Esophagus muscularis mucosa (tissue), 4 donors: ENCODE measurements around the gene LBX1. TPM values are rescaled to one million over a fixed set of nuclear protein-coding genes. Genes with fewer than 3 reads are reported as not detected.
"Not testable (repeated sequence)": the region's sequence is repeated elsewhere in the genome, so short reads cannot be mapped to it uniquely, and the experiment has no call there.

ENCODE experiments used
- DNase-seq: peaks from one replicate; pipeline ENCODE4 v3.0.0-alpha.2; 2017; ENCODE audit errors: extremely low spot score
- H3K27ac ChIP-seq, 4 donors: fragments of 200-600 bp; sonication (generic); replicated peaks in 1 of 4; 1 replicate in 3 of 4; 2 replicates in 1 of 4; pipeline ENCODE4 v1.5.1; 2016 to 2019; ENCODE audit warnings: mild to moderate bottlenecking in 1 of 4
- H3K27me3 ChIP-seq, 4 donors: fragments of 200-600 bp; sonication (generic); one replicate each; pipeline versions ENCODE4 v1.5.1 to v1.6.0; 2016 to 2019
- H3K36me3 ChIP-seq, 4 donors: fragments of 200-600 bp; sonication (generic); one replicate each; pipeline ENCODE4 v1.5.1; 2016 to 2019
- H3K4me1 ChIP-seq, 4 donors: fragments of 200-600 bp; sonication (generic); one replicate each; pipeline ENCODE4 v1.5.1; 2016 to 2019
- H3K4me3 ChIP-seq, 4 donors: fragments of 200-600 bp; sonication (generic); 1 replicate in 2 of 4; 2 replicates in 2 of 4; pipeline ENCODE4 v1.5.1; 2016 to 2019; ENCODE audit warnings: mild to moderate bottlenecking in 4 of 4, moderate library complexity in 1 of 4
- H3K9me3 ChIP-seq, 4 donors: fragments of 200-600 bp; sonication (generic); 1 replicate in 3 of 4; 2 replicates in 1 of 4; pipeline ENCODE4 v1.5.1; 2016 to 2019
- EP300 ChIP-seq: sonication (generic); formaldehyde crosslinking; IDR thresholded peaks from one replicate; pipeline ENCODE4 v1.6.1; 2017; ENCODE audit warnings: antibody characterized with exemption
- POLR2A ChIP-seq: fragments of 450-650 bp; IDR thresholded peaks from one replicate; pipeline ENCODE4 v1.6.1; 2017; ENCODE audit warnings: antibody characterized with exemption, moderate library complexity, mild to moderate bottlenecking, low read depth
- POLR2AphosphoS5 ChIP-seq, 2 donors: sonication (generic); formaldehyde crosslinking; IDR thresholded peaks; one replicate each; pipeline ENCODE4 v1.6.1; 2017; ENCODE audit warnings: antibody characterized with exemption in 2 of 2
- WGBS: methylation state at CpG from one replicate; pipeline ENCODE4 v1.1.5; 2018; 5-methylcytosine and 5-hydroxymethylcytosine counted together
- intact Hi-C: fragments of 100-400 bp; cut with DNase I; formaldehyde crosslinking; loops from one replicate; pipeline ENCODE4 v1.15.1; 2023
- total RNA-seq, 4 donors: library from RNA; depleted of rRNA; stranded (reverse); fragments of >200 nt; gene quantifications; one replicate each; pipeline versions ENCODE4 v1.1.0 to v1.2.1, GENCODE V29; 2016
- TF ChIP-seq, protein P1 (sequence below), 3 experiments: fragments of 200-600 bp in 2 of 3; fragments of 450-650 bp in 1 of 3; sonication (generic) in 2 of 3; IDR thresholded peaks; one replicate each; pipeline ENCODE4 v1.5.1; 2017 to 2019; ENCODE audit warnings: antibody characterized with exemption in 3 of 3, mild to moderate bottlenecking in 2 of 3, moderate library complexity in 1 of 3

LBX1 gene
- total RNA-seq, 4 donors from 2014 or later, result not detected

DNA sequence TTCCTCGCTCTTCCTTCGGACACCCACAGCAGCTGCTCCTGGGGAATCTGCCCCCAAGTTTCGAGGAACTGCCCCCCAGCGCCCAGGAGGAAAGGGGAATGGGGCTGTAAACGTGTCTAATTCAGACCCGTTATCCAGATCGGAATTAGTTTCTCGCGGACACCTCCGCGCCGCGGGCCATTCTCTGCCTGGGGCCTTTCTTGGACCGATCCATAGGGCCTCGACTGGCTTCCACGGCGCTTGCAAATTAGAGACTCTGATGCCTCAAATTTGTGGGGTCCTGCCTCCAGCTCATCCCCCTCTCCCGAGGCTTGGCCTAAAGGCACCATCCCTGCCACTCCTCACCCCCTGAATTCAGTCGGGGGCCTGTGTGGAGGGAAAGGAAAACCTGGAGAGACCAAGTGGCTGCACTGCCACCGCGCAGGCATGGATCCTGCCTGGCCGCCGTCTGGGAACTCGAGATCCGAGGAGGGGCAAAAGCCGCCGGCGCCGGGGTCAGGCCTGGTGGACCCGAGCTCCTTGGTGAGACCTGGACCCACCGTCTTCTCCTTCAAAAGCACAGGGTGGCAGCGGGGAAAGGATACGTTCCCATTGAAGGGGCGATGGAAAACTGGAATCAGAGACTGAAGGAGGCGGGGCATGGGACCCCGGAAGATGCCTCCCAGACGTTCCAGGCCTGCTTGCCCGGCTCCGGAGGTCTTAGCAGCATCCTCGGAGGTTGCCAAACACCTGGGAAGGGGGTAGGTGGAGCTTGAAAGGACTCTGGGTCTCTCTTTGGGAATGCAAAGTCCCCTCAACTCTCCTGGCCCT lies 13.7 kb downstream of the LBX1 start:
- WGBS, result 9% methylated on average over 25 of the region's 40 CpGs
- intact Hi-C loops, result loop anchor here (5.0 to 10.0 kb wide), 4 partner anchors 77 to 559 kb away; partner anchors contain the start of genes BTRC and FGF8
- H3K27me3 ChIP-seq, result peaks cover 12 to 99% (median 84%) of the 10 kb centered on the region in 4 donors
- H3K27ac ChIP-seq, result no peak overlapping the region
- no peaks in the 10 kb centered on the region for H3K9me3 ChIP-seq
- no peaks in the 10 kb centered on the region for H3K36me3 ChIP-seq
- peaks cover 32 to 51% (median 50%) of the 10 kb centered on the region in 4 donors for H3K4me1 ChIP-seq
- DNase-seq, result no peak
- H3K4me3 ChIP-seq, result peak overlapping the region in 2 of 4 donors; percentile 1 to 20
- TF ChIP-seq EP300 (no peak), POLR2AphosphoS5 (IDR thresholded peaks at IDR 0.05) (no peak), POLR2A (no peak)
- TF ChIP-seq, protein P1, sequence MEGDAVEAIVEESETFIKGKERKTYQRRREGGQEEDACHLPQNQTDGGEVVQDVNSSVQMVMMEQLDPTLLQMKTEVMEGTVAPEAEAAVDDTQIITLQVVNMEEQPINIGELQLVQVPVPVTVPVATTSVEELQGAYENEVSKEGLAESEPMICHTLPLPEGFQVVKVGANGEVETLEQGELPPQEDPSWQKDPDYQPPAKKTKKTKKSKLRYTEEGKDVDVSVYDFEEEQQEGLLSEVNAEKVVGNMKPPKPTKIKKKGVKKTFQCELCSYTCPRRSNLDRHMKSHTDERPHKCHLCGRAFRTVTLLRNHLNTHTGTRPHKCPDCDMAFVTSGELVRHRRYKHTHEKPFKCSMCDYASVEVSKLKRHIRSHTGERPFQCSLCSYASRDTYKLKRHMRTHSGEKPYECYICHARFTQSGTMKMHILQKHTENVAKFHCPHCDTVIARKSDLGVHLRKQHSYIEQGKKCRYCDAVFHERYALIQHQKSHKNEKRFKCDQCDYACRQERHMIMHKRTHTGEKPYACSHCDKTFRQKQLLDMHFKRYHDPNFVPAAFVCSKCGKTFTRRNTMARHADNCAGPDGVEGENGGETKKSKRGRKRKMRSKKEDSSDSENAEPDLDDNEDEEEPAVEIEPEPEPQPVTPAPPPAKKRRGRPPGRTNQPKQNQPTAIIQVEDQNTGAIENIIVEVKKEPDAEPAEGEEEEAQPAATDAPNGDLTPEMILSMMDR (IDR thresholded peaks at IDR 0.05), result no peak

DNA sequence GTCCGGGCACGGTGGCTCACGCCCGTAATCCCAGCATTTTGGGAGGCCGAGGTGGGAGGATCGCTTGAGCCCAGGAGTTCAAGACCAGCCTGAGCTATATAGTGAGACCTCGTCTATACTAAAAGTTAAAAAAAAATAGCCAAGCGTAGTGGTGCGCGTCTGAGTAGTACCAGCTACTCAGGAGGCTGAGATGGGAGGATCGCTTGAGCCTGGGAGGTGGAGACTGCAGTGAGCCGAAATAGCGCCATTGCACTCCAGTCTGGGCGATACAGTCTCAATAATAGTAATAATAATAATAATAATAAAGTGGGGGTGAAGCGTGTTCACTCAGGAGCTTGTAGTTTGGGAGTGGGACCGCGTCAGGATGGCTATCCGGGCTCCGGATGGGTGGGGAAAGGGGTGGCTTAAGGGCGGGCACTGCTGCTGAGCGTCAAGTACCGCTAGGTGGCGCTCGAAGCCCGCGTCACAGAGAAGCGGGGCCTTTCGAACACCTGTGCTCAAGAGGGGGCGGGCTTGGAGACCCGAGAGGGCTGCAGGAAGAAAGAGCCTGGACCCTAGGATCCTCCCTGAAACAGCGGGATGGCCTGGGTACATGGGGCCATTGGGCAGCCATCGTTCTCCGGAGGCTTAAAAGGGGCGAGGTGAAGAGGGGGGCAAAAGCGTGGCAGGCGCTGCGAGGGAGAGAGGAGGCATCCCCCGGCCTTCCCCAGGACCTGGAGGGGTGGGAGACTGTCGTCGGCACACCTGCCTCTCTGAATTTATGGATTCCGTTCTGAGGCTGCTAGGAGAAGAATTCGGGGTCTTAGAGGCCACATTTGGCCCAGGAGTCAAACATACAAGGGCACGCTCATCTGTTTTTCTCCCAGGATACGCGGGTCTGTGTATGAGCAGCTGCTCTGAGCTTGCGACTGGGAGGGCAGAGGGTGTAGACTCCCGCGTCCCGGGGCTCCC lies 14.5 kb downstream of the LBX1 start:
- intact Hi-C loops, result loop anchor here (1.0 to 10.0 kb wide), 5 partner anchors 78 to 560 kb away; partner anchors contain the start of genes BTRC and FGF8
- Histone ChIP-seq H3K4me3 (peak overlapping the region in 3 of 4 donors; percentile 1 to 35 (median 20)), H3K9me3 (no peaks in the 10 kb centered on the region), H3K4me1 (peaks cover 32 to 51% (median 50%) of the 10 kb centered on the region in 4 donors), H3K27me3 (peaks cover 12 to 99% (median 76%) of the 10 kb centered on the region in 4 donors), H3K36me3 (no peaks in the 10 kb centered on the region), H3K27ac (no peak overlapping the region)
- 14% methylated on average over 42 of the region's 49 CpGs for WGBS
- TF ChIP-seq, protein P1 (IDR thresholded peaks at IDR 0.05), result peak; percentile 65 to 89 (median 78)
- TF ChIP-seq EP300, result no peak
- no peak for TF ChIP-seq POLR2AphosphoS5 (IDR thresholded peaks at IDR 0.05)
- no peak for TF ChIP-seq POLR2A
- no peak for DNase-seq

DNA sequence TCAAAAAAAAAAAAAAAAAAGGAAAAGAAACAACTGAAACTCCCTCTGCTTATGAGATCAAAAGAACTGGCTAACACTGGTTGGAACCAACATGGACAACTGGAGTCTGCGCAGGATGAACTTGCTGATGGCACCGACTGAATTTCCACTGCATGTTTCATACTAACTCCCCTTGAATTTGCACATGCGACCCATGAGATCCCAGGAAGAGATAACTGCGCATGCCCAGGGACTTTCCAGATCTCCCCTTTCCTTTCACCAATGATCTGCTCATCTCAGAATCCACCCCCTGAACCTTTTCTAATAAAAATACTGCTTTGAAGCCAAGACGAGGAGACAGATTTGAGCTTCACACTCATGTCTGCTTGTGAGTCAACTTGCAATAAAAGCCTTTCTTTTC lies 20.7 kb downstream of the LBX1 start:
- Histone ChIP-seq H3K4me3 (no peak overlapping the region), H3K36me3 (no peaks in the 10 kb centered on the region), H3K27me3 (peaks cover 0 to 94% (median 23%) of the 10 kb centered on the region in 4 donors), H3K27ac (no peak overlapping the region), H3K9me3 (no peaks in the 10 kb centered on the region), H3K4me1 (peaks cover 0 to 3% (median 2%) of the 10 kb centered on the region in 4 donors)
- intact Hi-C loops, result no loop called here
- TF ChIP-seq, protein P1 (IDR thresholded peaks at IDR 0.05), result no peak
- no peak for TF ChIP-seq POLR2A
- no peak for TF ChIP-seq POLR2AphosphoS5 (IDR thresholded peaks at IDR 0.05)
- TF ChIP-seq EP300, result no peak
- 84% methylated on average over 5 of the region's 5 CpGs for WGBS
- DNase-seq, result no peak

DNA sequence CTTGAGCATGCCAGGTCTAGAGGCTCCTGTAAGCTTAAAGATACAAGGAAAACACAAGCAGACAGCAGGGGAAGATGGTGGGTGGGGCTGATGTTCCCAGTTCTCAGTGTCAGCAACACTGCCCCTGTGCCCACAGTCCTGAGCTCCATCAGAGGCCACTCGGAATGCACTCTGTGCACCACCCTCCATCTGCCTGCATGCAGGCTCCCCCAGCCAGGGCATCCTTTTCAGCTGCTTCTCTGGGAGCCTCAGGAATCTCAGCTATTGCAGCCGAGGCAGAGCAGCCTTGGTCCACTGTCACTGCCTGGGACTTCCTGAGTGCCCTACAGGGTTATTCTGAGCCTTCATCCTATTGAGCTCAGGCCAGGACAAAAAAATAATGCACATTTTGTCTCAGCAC lies 22.2 kb downstream of the LBX1 start:
- intact Hi-C loops, result no loop called here
- Histone ChIP-seq H3K27me3 (peaks cover 0 to 83% (median 11%) of the 10 kb centered on the region in 4 donors), H3K4me1 (no peaks in the 10 kb centered on the region), H3K9me3 (no peaks in the 10 kb centered on the region), H3K36me3 (no peaks in the 10 kb centered on the region), H3K4me3 (no peak overlapping the region), H3K27ac (no peak overlapping the region)
- no peak for TF ChIP-seq POLR2AphosphoS5 (IDR thresholded peaks at IDR 0.05)
- TF ChIP-seq, protein P1 (IDR thresholded peaks at IDR 0.05), result no peak
- no peak for TF ChIP-seq EP300
- no peak for TF ChIP-seq POLR2A
- DNase-seq, result no peak
- WGBS, result 25% methylated on average over 2 of the region's 2 CpGs

DNA sequence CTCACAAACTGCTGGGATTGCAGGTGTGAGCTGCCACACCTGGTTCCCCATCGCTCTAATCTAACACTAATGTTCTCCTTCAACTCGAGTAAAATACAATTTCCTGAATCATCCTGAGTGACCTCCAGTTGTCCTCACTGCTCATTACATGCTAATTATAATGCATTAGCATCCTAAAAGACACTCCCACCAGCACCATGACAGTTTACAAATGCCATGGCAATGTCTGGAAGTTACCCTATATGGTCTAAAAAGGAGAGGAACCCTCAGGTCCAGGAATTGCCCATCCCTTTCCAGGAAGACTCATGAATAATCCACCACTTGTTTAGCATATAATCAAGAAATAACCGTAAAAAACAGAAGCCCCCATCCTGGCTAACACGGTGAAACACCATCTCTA lies 26.6 kb downstream of the LBX1 start:
- H3K4me3 ChIP-seq, H3K9me3 ChIP-seq, H3K27ac ChIP-seq, DNase-seq, intact Hi-C loops, H3K36me3 ChIP-seq, H3K4me1 ChIP-seq: not testable (repeated sequence)
- 66% methylated on average over 4 of the region's 4 CpGs for WGBS
- peaks cover 0 to 70% (median 0%) of the 10 kb centered on the region in 4 donors for H3K27me3 ChIP-seq

DNA sequence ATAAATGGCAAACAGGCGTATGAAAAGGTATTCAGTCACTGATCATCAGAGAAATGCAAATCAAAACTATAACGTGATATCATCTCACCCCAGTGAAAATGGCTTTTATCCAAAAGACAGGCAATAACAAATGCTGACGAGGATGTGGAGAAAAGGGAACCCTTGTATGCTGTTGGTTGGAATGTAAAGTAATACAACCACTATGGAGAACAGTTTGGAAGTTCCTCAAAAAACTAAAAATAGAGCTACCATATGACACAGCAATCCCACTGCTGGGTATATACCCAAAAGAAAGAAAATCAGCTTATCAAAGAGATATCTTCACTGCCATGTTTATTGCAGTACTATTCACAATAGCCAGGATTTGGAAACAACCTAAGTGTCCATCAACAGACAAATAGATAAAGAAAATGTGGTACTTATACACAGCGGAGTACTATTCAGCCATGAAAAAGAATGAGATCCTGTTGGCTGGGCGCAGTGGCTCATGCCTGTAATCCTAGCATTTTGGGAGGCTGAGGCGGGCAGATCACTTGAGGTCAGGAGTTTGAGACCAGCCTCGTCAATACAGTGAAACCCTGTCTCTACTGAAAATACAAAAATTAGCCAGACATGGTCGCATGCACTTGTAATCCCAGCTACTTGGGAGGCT lies 30.8 kb downstream of the LBX1 start:
- H3K27ac ChIP-seq, H3K36me3 ChIP-seq, H3K4me3 ChIP-seq, H3K9me3 ChIP-seq, DNase-seq, H3K4me1 ChIP-seq, intact Hi-C loops: not testable (repeated sequence)
- peaks cover 0 to 58% (median 0%) of the 10 kb centered on the region in 4 donors for H3K27me3 ChIP-seq
- 82% methylated on average over 8 of the region's 8 CpGs for WGBS
